GM21515 (cell line): ENCODE results near the gene DDX39B.
"Not testable (repeated sequence)": the region's sequence is repeated elsewhere in the genome, so short reads cannot be mapped to it uniquely, and the experiment has no call there.

Experiments used
- ATAC-seq: cut with Tn5 transposase; IDR thresholded peaks from one replicate; pipeline ENCODE4 v1.9.1; 2021; ENCODE audit not compliant: unreplicated experiment

The DDX39B gene

DNA sequence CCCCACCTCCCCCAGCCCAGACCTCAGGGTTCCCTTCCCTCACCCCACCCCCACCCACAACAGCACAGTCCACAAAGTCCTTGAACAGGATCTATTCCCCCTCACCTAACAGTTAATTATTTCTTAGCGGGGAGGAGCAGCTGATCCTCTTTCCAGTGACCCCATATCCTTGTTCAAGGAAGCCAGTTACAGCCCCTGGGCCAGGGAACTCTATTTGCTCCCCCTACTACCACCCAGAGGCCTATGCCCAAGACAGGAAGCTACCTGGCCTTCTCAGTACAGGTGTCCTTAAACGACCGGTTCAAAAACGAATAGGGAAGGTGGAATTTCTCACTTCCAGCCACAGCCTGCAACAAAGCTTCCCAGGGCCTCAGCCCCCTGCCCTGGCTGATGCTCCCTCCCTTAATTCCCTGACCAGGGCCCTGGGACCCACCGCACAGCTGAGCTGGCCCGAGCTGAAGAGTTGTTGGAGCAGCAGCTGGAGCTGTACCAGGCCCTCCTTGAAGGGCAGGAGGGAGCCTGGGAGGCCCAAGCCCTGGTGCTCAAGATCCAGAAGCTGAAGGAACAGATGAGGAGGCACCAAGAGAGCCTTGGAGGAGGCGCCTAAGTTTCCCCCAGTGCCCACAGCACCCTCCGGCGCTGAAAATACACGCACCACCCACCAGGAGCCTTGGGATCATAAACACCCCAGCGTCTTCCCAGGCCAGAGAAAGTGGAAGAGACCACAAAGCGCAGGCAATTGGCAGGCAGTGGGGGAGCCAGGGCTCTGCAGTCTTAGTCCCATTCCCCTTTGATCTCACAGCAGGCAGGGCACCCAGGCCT lies 12.3 kb downstream of the DDX39B start:
- no peak for ATAC-seq

DNA sequence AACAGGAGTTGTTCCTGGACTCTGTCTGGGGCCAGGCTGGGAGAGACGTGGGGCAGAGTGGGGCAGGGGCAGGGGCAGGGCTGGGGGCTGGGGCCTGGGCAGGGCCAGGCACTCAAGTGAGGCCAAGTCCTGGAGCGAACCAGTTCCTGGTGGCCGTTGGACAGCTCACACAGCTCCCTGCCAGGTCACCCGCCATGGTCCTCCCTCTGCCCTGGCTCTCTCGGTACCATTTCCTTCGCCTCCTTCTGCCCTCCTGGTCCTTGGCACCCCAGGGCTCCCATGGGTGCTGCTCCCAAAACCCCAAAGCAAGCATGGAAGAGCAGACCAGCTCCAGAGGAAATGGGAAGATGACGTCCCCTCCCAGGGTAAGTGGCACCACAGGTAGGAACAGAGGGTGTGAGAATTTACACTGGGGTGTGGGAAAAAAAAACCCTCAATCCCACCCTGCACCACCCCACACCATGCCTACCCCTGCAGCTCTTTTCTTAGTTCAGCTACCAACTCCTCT lies 12.9 kb downstream of the DDX39B start, which contains the start of gene MCCD1:
TSS of gene MCCD1 (plus strand) at position 142 of the 508 bp plus-strand sequence. CDS start at position 195, 53 bp downstream.
- no peak for ATAC-seq

DNA sequence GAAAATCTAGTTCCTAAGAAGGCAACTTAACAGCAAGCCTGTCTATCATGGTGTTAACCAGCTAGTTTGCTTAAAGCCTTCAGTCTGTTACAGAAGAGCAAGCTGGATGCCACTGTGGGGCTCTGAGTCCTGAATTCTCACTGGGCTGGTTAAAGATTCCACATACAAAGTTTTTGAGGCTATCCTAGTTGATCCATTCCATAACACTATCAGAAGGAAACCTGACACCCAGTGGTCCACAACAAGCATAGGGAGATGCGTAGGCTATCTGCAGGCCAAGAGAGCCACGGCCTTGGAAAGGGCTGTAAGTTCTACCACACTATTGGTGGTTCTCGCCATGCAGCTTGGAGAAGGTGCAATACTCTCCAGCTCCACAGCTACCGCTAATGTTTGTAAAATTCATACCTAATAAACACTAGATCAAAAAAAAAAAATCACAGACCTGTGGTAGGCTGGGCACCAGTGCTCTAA lies 13.5 kb downstream of the DDX39B start:
- no peak for ATAC-seq

DNA sequence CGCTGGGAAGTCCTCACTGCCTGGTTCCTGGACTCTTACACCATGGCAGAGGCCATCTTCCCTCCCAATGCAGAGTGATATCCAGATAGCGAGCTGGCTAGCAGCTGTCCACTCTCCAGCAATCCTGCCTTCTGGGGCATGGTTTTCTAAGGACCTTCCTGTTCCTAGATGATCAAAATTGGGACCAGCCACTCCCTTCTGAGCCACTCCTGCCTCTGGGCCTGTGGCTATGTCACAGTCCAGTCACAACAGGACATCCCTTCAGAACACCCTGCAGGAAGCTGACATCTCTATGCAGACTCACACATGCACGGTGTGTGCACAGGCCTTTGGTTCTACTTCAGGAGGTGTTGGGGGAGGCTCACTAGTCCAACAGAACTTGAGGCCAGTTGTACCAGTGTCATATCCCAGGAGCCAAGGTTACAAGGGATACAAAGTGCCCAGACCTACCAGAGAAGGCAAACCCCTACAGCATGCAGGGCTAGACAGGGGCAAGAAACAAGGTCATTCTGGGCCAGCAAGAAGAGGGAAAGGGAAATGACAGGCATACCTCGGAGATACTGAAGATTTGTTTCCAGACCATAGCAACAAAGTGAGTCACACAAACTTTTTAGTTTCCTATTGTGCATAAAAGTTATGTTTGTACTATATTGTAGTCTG lies 15.7 kb downstream of the DDX39B start:
- ATAC-seq: no peak

DNA sequence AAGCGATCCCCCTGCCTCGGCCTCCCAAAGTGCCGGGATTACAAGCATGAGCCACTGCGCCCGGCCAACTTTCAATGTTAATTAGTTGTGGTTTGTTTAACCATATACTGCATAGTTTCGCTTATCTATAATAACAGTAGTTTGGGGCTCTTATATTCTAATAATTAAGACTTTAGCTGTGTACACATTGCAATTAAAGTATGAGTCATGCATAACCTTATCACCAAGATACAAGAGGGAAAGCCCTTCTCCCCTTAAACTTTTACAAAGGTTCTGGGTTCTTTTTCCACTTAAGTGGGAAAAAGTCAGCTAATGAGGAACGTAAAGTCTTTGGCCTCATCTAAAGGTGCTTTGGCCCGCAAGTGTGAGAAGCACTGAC lies 16.3 kb downstream of the DDX39B start:
- no peak for ATAC-seq

DNA sequence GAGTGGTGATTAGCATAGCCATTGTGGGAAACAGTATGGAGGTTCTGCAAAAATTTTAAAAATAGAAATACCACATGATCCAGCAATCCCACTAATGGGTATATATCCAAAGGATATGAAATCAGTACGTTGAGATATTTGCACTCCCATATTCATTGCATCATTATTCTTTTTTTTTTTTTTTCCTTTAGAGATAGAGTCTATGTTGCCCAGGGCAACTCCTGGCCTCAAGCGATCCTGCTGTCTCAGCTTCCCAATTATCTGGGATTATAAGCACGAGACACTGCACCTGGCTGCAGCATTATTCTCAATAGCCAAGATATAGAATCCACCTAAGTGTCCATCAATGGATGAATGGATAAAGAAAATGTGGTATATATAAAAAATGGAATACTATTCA lies 20.0 kb downstream of the DDX39B start:
- no peak for ATAC-seq

DNA sequence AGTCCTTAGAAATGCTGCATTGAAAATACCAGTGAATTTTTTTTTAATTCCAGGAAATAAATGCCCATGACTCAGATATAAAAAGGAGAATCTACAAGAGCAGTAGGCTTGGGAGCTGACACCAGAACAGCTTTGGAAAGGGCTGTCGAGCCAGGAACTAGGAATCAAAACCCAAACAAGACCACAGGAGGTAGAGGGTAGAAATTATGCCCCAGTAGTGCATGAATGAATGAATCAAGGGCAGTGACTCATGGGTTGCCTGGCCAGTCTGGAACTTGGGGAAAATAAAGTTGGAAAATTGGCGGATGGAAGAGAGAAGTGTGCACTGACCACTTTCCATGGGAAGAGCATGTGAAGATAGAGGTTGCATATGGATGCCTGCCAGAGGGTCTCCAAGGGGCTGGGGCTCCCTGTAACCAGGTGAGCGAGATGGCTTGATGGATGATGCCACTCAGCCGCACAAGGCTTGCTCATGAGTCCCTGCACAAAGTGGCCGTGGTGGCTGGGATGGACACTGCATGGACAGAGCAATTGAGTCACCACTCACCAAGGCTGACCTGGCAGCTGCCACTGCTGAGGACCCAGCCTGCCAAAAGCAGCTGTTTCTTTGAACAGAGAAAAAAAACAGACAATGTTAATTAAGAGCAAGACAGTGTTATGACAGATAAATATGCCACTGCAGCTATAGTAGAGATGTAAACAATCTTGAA lies 28.2 kb downstream of the DDX39B start:
- no peak for ATAC-seq

DNA sequence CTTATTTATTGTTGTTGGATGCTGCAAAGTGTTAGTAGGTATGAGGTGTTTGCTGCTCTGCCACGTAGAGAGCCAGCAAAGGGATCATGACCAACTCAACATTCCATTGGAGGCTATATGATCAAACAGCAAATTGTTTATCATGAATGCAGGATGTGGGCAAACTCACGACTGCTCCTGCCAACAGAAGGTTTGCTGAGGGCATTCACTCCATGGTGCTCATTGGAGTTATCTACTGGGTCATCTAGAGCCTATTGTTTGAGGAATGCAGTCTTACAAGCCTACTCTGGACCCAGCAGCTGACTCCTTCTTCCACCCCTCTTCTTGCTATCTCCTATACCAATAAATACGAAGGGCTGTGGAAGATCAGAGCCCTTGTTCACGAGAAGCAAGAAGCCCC lies 31.8 kb downstream of the DDX39B start:
- no peak for ATAC-seq

DNA sequence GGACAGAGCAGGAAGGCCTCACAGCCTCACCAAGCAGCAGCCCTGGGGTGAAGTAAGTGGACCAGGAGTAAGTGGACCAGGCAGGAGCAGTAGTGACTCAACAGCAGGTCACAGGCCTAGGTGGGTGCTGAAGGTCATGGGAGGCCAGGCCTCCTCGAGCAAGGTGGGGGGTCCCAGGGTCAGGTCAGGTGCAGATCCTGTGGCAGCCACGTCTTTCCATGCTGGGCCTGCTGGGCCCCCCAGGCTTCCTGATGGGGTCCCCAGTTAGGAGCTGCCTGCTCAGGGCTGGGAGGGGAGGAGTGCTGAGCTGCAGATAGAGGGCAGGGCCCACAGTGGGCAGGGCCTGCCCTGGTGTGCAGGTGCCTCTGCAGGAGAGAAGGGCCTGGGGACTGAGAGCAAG lies 32.8 kb downstream of the DDX39B start:
- ATAC-seq: not testable (repeated sequence)

DNA sequence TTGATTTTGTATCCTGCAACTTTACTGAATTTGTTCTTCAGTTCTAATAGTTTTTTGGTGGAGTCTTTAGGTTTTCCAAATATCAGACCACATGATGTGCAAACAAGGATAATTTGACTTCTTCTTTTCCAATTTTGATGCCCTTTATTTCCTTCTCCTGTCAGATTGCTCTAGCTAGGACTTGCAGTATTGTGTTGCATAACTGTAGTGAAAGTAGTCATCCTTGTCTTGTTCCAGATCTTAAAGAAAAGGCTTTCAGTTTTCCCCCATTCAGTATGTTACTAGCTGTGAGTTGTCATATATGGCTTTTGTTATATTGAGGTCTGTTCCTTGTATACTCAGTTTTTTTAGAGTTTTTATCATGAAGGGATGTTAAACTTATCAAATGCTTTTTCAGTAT lies 39.2 kb downstream of the DDX39B start:
- no peak for ATAC-seq

DNA sequence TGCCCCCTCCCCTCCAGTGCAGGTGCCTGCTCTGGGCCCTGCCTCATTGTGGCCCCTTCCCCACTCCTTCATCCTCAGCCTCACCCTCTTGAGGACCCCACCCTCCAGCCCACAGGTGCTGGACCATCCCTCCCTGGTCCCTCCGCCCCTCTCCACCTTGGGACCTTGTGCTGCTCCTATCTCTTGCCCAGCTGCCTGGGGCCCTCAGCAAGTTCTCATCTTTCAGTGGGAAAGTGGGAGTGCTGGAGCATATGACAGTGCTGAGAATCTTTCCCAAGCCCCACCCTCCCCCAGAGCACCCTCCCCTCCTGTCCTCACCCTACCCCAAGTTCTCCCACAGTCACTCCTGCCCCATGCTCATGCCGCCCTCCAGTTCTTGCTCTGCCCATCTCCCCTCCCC lies 42.2 kb downstream of the DDX39B start:
- ATAC-seq: not testable (repeated sequence)

DNA sequence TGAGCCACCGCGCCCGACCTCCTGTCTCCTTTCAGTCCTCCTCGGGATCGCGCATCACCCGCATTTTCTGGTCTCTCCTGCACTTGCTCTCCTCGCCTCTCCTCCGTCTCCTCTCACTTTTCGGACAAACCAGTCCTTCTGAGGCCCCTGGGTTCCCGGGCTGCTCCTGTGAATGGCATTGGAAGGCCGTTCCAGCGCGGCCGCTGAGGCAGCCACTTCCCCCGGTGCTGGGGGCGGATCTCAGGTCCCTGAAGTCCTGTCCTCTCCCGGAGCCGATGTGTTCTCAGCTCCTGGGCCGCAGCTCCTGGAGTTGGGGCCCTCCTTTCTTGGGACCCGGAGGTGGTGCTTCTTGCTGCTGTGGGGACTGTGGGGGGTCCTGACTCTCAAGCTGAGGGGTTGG lies 43.1 kb downstream of the DDX39B start:
- ATAC-seq: no peak

DNA sequence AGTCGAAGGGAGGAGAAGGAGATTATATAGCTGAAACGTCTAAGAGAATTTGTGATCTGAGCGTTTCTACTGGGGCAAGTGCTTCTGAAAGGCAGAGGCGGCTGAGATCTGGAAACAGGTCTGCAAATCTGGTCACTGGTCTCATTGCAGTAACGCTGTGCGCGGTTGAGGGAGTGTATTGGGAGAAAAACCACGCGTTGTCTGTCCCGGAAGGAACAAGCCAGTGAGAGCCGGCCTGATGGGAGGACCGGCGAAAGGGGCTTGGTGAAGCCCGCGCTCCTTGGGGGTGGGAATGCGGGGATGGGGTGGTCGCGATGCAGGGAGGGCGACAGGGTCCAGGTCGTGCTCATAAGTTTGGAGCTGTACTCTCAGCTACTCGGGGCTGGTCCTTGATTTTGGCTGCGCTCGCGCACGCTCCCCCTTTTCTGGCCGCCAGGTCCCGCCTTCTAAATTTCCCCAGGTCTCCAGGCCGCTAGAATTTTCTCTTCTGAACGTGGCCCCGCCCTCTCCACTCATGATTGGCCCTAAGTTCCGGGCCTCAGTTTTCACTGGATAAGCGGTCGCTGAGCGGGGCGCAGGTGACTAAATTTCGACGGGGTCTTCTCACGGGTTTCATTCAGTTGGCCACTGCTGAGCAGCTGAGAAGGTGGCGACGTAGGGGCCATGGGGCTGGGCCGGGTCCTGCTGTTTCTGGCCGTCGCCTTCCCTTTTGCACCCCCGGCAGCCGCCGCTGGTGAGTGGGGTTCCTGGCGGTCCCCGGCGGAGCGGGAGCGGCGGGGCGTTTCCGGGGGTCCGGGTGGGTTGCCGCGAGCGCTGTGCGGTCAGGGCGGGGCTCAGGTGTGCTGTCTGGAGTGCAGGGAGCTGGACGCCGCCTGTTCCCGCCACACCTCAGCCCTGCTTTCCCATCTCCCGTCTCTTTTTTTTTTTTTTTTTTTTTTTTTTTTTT lies 44.0 kb downstream of the DDX39B start, which contains the start of gene MICB:
TSS of gene MICB (plus strand) at position 615 of the 946 bp plus-strand sequence. CDS start at position 664, 49 bp downstream.
- ATAC-seq: peak; percentile 42

DNA sequence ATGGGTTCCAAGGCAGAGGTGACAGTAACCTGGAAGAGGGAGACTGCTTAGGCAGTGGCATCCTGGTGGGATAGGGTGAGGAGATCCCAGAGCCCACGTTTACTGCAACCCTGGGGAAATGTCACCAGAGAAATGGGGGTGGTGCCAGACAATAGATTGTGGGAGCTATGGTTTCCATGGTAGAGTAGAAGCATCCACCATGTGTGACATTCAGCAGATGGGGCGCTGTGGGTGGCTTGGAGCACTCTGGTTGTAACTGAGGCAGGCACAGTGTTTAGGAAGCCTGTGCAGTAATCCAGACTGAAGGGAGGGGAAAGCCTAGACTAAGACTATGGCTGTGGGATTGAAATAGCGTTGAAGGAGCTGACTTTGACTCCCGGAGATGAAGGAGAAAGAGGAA lies 45.0 kb downstream of the DDX39B start:
- ATAC-seq: not testable (repeated sequence)

DNA sequence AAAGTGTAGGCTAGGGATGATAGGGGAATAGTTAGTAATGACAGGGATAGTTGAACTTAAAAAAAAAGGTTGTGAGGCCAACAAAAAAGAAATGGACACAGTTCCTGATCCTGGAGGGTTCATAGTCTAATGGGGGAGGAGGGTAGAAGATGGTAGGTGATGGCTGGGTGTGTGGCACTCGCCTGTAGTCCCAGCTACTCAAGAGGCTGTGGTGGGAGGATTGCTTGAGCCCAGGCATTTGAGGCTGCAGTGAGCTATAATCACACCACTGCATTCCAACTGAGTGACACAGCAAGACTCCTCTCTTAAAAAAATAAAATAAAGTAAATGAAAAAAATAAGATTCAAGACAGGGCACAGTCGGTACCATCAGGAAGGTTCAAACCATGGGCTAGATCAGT lies 46.2 kb downstream of the DDX39B start:
- no peak for ATAC-seq

DNA sequence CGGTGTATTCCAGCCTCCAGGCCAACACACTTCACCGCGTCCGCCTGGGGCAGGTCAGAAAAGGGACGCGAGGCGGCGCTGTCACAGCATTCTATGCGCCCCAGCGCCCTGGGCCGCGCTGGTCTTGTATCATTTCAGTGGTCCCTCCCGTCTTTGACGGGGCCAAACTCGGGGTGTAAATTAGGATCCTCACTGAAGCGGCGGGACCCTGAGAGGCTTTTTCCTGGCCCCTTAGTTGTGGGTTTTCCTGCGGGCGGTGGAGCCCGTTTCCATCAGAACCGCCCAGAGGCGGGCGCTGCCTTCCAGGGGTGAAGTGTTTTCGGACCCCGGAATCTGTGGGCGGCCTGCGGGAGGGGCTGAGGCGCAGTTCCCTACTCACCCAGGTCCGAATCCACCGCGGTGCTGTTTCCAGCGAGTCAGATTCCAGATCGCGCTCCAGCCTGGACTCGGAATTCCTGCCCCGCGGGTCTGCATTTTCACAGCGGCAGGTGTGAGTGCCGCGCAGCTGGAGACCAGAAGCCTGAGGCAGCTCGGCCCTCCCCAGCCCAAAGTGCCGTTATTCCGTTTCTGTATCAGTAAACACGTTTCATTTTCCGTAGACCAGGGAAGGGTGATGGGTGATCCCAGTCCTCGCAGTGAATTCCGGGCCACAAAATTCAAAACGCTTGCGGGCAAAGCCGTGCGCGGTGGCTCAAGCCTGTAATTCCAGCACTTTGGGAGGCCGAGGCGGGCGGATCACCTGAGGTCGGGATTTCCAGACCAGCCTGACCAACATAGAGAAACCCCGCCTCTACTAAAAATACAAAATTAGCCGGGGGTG lies 47.7 kb downstream of the DDX39B start:
- ATAC-seq: peak; percentile 41

DNA sequence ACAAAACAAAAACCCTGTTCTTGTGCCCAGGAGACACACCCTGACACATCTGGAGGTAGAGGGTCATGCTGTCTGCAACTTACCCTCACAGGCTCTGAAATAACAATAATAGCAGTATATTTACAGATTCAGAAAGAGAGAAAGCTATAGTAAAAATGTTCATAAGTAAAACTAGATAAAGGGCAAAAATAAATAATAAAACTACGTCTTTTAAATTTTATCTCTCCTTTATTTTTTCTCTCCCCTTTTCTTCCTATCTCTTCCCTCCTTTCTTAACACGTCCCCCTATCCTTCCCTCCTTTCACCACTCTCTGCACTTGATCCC lies 48.3 kb downstream of the DDX39B start:
- not testable (repeated sequence) for ATAC-seq

DNA sequence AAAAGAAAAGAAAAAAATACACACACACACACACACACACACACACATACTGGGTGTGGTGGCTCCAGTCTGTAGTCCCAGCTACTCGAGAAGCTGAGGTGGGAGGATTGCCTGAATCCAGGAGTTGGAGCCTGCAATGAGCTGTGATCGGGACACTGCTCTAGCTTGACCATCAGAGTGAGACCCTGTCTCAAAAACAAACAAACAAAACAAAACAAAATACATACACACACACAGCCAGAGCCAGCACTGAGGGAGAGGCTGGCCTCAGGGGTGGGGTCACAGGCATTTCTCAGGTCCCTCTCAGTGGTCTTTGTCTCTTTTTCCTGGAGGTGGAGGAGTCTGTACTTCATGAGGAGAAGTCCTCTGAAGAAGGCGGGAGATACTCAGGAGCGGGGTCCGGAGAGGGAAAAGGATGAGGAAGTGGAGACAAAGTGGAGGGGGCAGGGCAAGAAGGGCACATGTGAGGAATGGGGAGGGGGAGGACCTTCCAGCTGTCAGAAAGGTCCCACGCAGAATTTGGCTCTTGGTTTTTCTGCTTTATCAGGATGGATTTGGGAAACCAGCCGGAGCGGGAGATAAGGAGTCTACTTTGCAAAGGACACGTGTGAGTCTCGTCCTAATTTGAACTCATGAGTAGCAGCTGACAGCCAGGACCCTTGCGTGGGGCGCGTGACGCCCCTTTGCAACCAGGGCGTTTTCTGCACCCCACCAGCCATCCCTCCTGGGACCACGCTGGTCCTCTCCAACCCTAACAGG lies 51.5 kb downstream of the DDX39B start:
- no peak for ATAC-seq

DNA sequence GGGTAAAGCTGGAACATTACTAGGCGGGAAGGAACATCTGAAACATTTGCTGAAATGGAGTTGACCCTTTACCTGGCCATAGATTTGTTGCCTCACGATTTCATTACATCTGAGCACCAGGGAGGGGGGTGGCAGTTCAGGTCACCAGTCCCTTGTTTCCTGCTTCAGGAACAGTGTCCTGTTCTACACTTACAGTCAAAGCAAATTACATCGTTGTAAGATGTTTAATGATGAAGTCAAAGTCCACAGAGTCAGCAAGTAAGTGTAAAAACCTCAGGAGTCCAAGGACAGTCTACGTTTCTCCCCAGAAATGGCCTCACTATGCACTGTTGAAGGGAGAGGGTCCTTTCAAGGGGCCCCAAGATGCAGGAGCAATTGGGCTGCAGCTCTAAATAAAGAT lies 52.7 kb downstream of the DDX39B start:
- ATAC-seq: no peak
